ENCODE measurements around the gene CACNA2D3. TPM values are rescaled to one million over a fixed set of nuclear protein-coding genes. Genes with fewer than 3 reads are reported as not detected.
"Not testable (repeated sequence)": the region's sequence is repeated elsewhere in the genome, so short reads cannot be mapped to it uniquely, and the experiment has no call there.

Gene CACNA2D3
- total RNA-seq, 1 experiment from 2014 or later, result 6.1 TPM

- no peak for DNase-seq (ENCODE audit: low read depth)
- in situ Hi-C loops (cut with HindIII; ENCODE audit: low pct_unique_long_range_greater_than_20kb, low sequenced_read_pairs), result no loop called here
These were observed 468.8 kb downstream of the CACNA2D3 start for GRCh38 chr3:54591157-54591556.

GRCh38 chr3:54593653-54594052 lies 471.3 kb downstream of the CACNA2D3 start:
- DNase-seq (ENCODE audit: low read depth), result no peak
- in situ Hi-C loops (cut with HindIII; ENCODE audit: low pct_unique_long_range_greater_than_20kb, low sequenced_read_pairs), result no loop called here

- in situ Hi-C loops (cut with HindIII; ENCODE audit: low pct_unique_long_range_greater_than_20kb, low sequenced_read_pairs), result no loop called here
- DNase-seq (ENCODE audit: low read depth), result no peak
These were observed 473.7 kb downstream of the CACNA2D3 start for GRCh38 chr3:54596087-54596486.

- in situ Hi-C loops (cut with HindIII; ENCODE audit: low pct_unique_long_range_greater_than_20kb, low sequenced_read_pairs), result no loop called here
- DNase-seq (ENCODE audit: low read depth), result no peak
These were observed 477.4 kb downstream of the CACNA2D3 start for GRCh38 chr3:54599716-54600115.

- DNase-seq (ENCODE audit: low read depth), result no peak
- in situ Hi-C loops (cut with HindIII; ENCODE audit: low pct_unique_long_range_greater_than_20kb, low sequenced_read_pairs), result no loop called here
These were observed 478.3 kb downstream of the CACNA2D3 start for GRCh38 chr3:54600441-54601204.

DNA sequence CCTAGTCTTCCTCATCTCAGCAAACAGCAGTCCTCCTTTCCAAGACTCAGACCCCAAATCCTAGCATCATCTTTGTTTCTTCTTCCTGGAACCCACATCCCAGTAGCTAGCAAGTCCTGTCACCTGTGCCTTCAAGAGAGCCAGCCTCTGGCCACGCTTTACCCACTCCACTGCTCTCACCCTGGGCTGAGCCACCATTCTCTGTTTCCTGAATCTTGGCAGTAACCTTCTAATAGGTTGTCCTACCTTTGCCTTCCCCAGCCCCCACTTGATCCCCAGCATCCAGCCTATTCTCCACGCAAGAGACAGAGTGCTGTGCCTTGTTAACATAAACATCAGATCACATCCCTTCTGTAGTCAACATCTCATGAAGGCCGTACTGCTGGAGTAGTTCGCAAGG lies 482.1 kb downstream of the CACNA2D3 start:
- no peak for DNase-seq (ENCODE audit: low read depth)
- in situ Hi-C loops (cut with HindIII; ENCODE audit: low pct_unique_long_range_greater_than_20kb, low sequenced_read_pairs), result no loop called here

- DNase-seq (ENCODE audit: low read depth), result no peak
- in situ Hi-C loops (cut with HindIII; ENCODE audit: low pct_unique_long_range_greater_than_20kb, low sequenced_read_pairs), result no loop called here
These were observed 485.7 kb downstream of the CACNA2D3 start for GRCh38 chr3:54608041-54608440.

DNA sequence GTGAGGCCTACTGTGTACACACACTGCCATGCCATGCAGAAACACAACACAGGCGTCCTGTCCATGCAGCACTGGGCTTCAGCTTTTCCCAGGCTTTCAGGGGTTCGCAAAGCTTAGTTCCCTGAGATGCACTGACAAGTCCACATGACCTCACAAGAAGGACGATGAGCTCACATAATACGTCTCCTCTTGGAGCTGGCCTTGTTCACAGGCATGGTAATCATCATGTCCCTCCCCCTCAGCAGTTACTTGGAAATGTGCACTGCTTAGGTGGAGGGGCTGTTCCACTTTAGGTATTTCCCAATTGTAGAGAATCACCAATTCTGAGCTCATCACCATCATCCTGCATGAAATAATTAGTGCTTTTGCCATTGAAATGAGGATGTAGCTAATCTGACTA lies 496.7 kb downstream of the CACNA2D3 start:
- in situ Hi-C loops (cut with HindIII; ENCODE audit: low pct_unique_long_range_greater_than_20kb, low sequenced_read_pairs), result no loop called here
- DNase-seq (ENCODE audit: low read depth), result no peak

- in situ Hi-C loops (cut with HindIII; ENCODE audit: low pct_unique_long_range_greater_than_20kb, low sequenced_read_pairs), result no loop called here
These were observed 497.2 kb downstream of the CACNA2D3 start for GRCh38 chr3:54619531-54619930.

DNA sequence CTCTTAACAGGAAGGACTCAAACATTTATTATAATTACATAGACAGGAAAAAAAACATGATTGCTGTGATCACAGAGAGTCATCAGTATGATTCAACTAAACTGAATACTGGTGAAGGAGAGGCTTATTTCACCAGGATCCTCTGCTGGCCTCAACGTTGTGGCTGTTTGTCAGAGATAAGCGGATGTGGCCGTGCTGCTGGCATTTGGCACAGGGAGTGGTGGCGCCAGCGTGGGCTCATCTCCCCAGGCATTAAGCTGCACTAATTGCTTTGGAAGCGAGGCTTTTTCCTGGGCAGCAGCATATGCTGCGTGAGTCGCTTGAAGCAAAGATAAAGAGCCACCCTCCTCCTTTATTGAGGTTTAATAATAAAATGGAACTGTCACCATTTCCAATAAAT lies 498.8 kb downstream of the CACNA2D3 start:
- no peak for DNase-seq (ENCODE audit: low read depth)
- in situ Hi-C loops (cut with HindIII; ENCODE audit: low pct_unique_long_range_greater_than_20kb, low sequenced_read_pairs), result no loop called here

More at GRCh38 chr3:54619531-54619930, 497.2 kb downstream of the CACNA2D3 start:
- DNase-seq (ENCODE audit: low read depth), result no peak

DNA sequence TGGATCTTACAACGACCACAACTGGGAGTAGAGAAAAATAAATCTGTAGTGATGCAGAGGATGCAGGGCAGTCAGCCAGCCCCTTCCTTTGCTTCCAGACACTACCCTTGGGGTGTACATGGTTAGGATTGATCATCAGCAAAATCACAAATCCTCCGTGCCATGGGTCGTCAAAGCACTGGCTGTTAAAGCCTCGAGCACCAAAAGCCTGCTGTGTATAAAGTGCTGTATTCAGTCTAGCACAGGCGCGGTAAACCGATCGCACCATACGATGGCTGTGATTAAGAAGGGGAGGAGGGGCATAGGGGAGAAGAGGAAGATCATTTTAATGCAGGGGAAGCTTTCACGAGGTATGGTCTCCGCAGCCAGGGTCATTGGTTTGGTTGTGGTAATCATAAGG lies 500.3 kb downstream of the CACNA2D3 start:
- in situ Hi-C loops (cut with HindIII; ENCODE audit: low pct_unique_long_range_greater_than_20kb, low sequenced_read_pairs), result no loop called here
- no peak for DNase-seq (ENCODE audit: low read depth)

DNA sequence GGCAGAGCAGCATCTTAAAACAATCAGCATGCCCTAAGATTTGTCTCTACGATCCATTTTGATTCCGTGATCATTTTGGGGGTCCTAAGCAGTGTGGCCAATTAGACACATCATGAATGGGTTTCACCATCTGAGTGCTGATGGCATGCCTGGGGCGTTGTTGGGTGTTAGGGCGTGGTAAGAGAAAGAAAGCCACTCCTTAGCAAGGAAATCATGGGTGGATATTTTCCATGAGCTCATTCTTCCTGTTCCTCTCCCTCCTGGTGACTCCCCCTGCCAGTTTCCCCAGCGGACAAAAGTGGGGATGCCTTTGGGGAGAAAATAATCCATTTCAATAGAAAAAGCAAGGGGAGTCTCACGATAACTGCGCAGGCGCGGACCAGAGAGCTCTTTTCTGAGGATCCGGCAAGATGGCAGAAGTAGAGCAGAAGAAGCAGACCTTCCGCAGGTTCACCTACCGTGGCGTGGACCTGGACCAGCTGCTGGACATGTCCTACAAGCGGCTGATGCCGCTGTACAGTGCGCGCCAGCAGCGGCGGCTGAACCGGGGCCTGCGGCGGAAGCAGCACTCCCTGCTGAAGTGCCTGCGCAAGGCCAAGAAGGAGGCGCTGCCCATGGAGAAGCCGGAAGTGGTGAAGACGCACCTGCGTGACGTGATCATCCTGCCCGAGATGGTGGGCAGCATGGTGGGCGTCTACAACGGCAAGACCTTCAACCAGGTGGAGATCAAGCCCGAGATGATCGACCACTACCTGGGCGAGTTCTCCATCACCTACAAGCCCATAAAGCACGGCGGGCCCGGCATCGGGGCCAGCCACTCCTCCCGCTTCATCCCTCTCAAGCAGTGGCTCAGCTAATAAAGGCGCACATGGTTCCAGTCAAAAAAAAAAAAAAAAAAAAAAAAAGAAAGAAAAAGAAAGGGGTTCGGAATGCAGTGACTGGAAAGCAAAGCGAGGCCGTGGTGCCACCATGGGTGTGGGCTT lies 503.7 kb downstream of the CACNA2D3 start:
- DNase-seq (ENCODE audit: low read depth), result no peak
- in situ Hi-C loops (cut with HindIII; ENCODE audit: low pct_unique_long_range_greater_than_20kb, low sequenced_read_pairs), result no loop called here

DNA sequence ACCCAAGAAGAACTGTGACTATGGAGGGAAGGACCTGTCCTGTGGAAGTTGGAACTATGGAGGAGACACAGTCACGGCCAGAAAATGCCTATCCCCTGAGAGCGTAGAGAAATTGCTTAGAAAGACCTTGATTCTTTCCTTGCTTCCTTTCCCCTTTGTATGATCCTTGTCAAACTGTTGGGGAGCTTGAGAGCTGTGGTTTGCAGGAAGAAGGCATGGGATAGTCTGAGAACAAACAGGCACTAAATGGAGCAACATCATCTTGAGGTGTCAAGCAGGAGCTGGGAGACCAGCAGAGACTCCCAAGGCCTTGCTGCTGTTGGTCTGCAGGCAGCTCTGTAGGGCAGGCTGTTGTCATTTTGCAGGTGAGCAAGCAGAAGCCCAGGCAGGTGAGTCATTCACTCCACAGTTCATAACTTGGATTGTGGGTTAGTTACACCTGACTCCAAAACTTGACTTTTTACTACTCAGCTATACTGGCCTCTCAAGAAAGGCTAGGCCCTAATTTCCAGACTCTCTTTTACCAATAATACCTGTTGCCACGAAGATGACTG lies 506.6 kb downstream of the CACNA2D3 start:
- in situ Hi-C loops (cut with HindIII; ENCODE audit: low pct_unique_long_range_greater_than_20kb, low sequenced_read_pairs), result no loop called here
- DNase-seq (ENCODE audit: low read depth), result no peak

DNA sequence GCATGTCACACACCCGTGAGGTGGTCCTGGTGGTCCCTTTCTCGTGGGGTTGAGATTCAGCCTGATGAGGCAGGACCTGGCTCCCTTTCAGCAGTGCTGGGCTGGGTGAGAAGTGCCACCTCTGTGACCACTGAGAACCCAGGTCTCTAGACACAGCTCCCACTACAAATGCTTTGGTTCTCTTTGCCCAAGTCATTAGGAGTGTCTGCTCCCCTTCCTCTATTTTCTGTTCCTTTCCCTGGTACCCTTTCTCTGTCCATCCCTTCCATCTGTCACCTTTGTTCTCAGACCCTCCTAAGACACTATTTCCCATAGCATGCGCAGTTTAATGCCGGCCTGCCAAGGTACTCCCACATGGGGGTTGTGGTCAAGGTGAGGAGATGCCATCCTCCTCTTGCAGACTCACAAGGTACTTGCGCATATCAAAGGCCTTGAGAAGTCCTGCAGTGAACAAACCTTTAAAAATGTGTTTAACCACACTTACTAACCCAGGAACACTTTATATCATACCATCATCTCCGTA lies 507.8 kb downstream of the CACNA2D3 start:
- DNase-seq (ENCODE audit: low read depth), result no peak
- in situ Hi-C loops (cut with HindIII; ENCODE audit: low pct_unique_long_range_greater_than_20kb, low sequenced_read_pairs), result no loop called here

DNA sequence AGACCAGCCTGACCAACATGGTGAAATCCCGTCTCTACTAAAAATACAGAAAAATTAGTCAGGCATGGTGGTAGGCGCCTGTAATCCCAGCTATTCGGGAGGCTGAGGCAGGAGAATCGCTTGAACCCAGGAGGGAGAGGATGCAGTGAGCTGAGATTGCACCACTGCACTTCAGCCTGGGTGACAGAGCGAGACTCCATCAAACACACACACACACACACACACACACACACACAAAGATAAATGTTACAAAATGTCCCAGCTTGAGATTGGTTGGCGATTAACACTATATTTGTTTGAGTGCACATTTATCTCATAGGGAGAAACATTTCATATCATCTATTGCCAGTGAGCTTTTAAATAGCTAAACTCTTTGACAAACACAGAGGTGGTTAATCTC lies 508.6 kb downstream of the CACNA2D3 start:
- in situ Hi-C loops (cut with HindIII; ENCODE audit: low pct_unique_long_range_greater_than_20kb, low sequenced_read_pairs); DNase-seq (ENCODE audit: low read depth): not testable (repeated sequence)

- in situ Hi-C loops (cut with HindIII; ENCODE audit: low pct_unique_long_range_greater_than_20kb, low sequenced_read_pairs), result no loop called here
- DNase-seq (ENCODE audit: low read depth), result no peak
These were observed 509.4 kb downstream of the CACNA2D3 start for GRCh38 chr3:54631516-54632325.

DNA sequence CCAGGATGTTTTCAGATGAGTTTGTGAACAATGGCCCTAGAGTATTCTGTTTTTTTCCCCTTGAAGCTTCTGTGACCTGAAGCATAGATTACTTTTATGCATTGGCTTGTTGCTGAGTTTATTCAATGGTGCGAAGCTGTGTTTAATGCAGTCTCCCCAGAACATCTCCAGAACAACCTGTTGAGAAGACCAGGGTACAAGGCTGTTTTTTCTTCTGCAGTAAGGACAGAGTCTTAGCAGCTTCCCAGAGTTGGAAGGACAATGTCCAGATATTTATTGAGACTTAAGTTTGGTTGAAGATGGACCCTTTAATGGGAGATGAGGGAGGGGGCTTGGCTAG lies 509.9 kb downstream of the CACNA2D3 start:
- in situ Hi-C loops (cut with HindIII; ENCODE audit: low pct_unique_long_range_greater_than_20kb, low sequenced_read_pairs), result no loop called here
- no peak for DNase-seq (ENCODE audit: low read depth)

- in situ Hi-C loops (cut with HindIII; ENCODE audit: low pct_unique_long_range_greater_than_20kb, low sequenced_read_pairs), result no loop called here
These were observed 510.5 kb downstream of the CACNA2D3 start for GRCh38 chr3:54632834-54633233.

More at GRCh38 chr3:54632834-54633233, 510.5 kb downstream of the CACNA2D3 start:
- DNase-seq (ENCODE audit: low read depth), result no peak
